Left lung (tissue), 10 donors: ENCODE measurements around the gene LNP1. TPM values are rescaled to one million over a fixed set of nuclear protein-coding genes. Genes with fewer than 3 reads are reported as not detected.

Source experiments
- ATAC-seq: fragments of 200-7000 bp; cut with Tn5 transposase; one replicate; pipeline ENCODE4 v1.9.1; 2020; ENCODE audit warnings: moderate library complexity
- DNase-seq, 4 donors: peaks; one replicate each; pipeline ENCODE4 v3.0.0-alpha.2; 2013 to 2020
- H3K27ac ChIP-seq, 2 donors: fragments of 200-600 bp; sonication (generic) in 1 of 2; one replicate each; pipeline versions ENCODE4 v1.5.0 to v1.8.0; 2020 to 2021
- H3K27me3 ChIP-seq, 2 donors: fragments of 200-600 bp; sonication (generic) in 1 of 2; one replicate each; pipeline versions ENCODE4 v1.5.0 to v1.8.0; 2020 to 2021
- H3K36me3 ChIP-seq, 2 donors: fragments of 200-600 bp; sonication (generic) in 1 of 2; one replicate each; pipeline versions ENCODE4 v1.5.0 to v1.8.0; 2020 to 2021
- H3K4me1 ChIP-seq, 2 donors: fragments of 200-600 bp; one replicate each; pipeline ENCODE4 v1.8.0; 2021
- H3K4me3 ChIP-seq, 2 donors: fragments of 200-600 bp; sonication (generic) in 1 of 2; one replicate each; pipeline versions ENCODE4 v1.5.0 to v1.8.0; 2020 to 2021; ENCODE audit warnings: mild to moderate bottlenecking in 1 of 2
- H3K9me3 ChIP-seq, 2 donors: fragments of 200-600 bp; sonication (generic) in 1 of 2; one replicate each; pipeline versions ENCODE4 v1.5.0 to v1.8.0; 2020 to 2021
- CTCF ChIP-seq, 2 donors: fragments of 200-600 bp; sonication (generic) in 1 of 2; IDR thresholded peaks; one replicate each; pipeline versions ENCODE4 v1.5.0 to v1.8.0; 2021; ENCODE audit warnings: antibody characterized with exemption in 2 of 2
- intact Hi-C, 2 donors: fragments of 100-400 bp; cut with DNase I; formaldehyde crosslinking; loops; one replicate each; pipeline versions ENCODE4 v1.11.2 to v1.14.2; 2022
- polyA plus RNA-seq, 6 donors: library from polyadenylated mRNA; unstranded; fragments of 120-200 nt; gene quantifications; one replicate each; pipeline ENCODE4 v1.2.1, GENCODE V29; 2013; ENCODE audit not compliant: insufficient read length in 6 of 6
- total RNA-seq, 2 donors: library from RNA; stranded (reverse); fragmentation: NEBNext Ultra II Directional; extraction: Animal tissue kit (Norgen Biotek cat#: 25700); gene quantifications; one replicate each; pipeline ENCODE4 v1.2.1, GENCODE V29; 2021
- donor health status: DM: no; HTN: yes; CAD: no.
- donor health status: DM: no; HTN: no; CAD: no.

Gene LNP1
- total and polyA plus RNA-seq, 8 donors: 1.4 to 13.0 (median 9.0) TPM

- Histone ChIP-seq H3K9me3 (peaks cover 0 to 20% of the 10 kb centered on the region in 2 donors), H3K27me3 (no peaks in the 10 kb centered on the region), H3K36me3 (no peaks in the 10 kb centered on the region), H3K27ac (no peak overlapping the region), H3K4me1 (no peaks in the 10 kb centered on the region), H3K4me3 (no peak overlapping the region)
- no peak for TF ChIP-seq CTCF (IDR thresholded peaks at IDR 0.05)
- ATAC-seq: no peak
- intact Hi-C loops: no loop called here
- no peak for DNase-seq
Measured at GRCh38 chr3:100448079-100448478, 46.7 kb downstream of the LNP1 start.

- no peaks in the 10 kb centered on the region for H3K27me3 ChIP-seq
- ATAC-seq (no peak), DNase-seq (no peak)
- no peak overlapping the region for H3K27ac ChIP-seq
- no peak for TF ChIP-seq CTCF (IDR thresholded peaks at IDR 0.05)
- H3K4me1 ChIP-seq: no peaks in the 10 kb centered on the region
- H3K36me3 ChIP-seq: no peaks in the 10 kb centered on the region
- H3K4me3 ChIP-seq: no peak overlapping the region
- intact Hi-C loops: no loop called here
- peaks cover 0 to 9% of the 10 kb centered on the region in 2 donors for H3K9me3 ChIP-seq
Measured at GRCh38 chr3:100449214-100449613, 47.9 kb downstream of the LNP1 start.

DNA sequence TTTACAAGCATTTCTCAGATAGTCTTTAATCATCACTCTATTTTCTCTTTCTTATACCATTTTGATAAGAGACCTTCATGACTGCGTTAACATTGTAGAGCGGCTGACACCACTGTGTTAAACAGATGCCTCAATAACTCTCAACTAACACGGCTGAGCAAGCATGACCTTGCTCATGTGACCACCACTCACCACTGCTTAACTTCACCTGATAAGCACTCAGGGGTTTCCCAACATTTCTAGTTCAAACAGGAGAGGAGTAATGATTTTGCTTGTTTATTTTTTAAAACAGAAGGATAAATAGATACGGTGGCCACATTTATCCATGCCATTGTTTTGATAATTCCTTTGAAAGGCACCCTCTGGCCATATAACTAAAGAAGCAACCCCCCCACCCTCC is 53.3 kb downstream of the LNP1 start:
- DNase-seq: no peak
- H3K4me1 ChIP-seq: no peaks in the 10 kb centered on the region
- H3K9me3 ChIP-seq: no peaks in the 10 kb centered on the region
- no peaks in the 10 kb centered on the region for H3K27me3 ChIP-seq
- H3K27ac ChIP-seq: no peak overlapping the region
- no peak for TF ChIP-seq CTCF (IDR thresholded peaks at IDR 0.05)
- no peak for ATAC-seq
- no peak overlapping the region for H3K4me3 ChIP-seq
- no peaks in the 10 kb centered on the region for H3K36me3 ChIP-seq
- intact Hi-C loops: no loop called here

DNA sequence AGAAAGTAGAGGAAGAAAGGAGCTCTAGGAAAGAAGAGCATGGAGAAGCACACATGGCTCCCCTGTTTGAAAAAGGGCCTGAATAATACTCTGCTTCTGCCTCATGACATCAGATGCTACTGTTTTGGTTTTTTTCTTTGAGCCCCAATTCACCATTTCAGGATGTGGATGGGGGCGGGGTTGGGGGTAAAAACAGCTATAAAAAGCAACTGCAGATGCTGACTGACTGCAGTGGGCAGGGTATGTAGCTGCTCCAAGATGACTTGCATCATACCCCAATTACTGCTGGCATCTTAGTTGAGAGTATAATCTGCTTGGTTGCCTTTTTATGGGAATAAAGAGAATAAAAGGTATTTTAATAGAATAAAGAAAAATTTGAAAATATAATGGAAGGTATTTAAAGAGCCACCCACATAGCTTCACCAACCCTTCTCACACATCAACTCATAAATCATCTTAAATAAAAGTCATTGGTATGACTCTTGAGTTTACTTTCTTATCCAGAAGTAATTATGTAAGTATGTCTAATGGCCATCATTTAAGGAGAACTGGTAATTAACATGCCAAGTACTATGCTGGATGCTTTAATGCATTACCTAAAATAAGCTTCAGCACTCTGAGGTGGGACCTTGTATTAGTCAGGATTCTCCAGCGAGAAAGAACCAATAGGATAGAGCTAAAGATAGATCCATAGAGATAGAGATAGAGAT is 54.7 kb downstream of the LNP1 start:
- no peak for ATAC-seq
- Histone ChIP-seq H3K4me1 (no peaks in the 10 kb centered on the region), H3K27me3 (no peaks in the 10 kb centered on the region), H3K9me3 (no peaks in the 10 kb centered on the region), H3K36me3 (no peaks in the 10 kb centered on the region), H3K27ac (no peak overlapping the region), H3K4me3 (no peak overlapping the region)
- no peak for DNase-seq
- intact Hi-C loops: no loop called here
- TF ChIP-seq CTCF (IDR thresholded peaks at IDR 0.05): no peak

DNA sequence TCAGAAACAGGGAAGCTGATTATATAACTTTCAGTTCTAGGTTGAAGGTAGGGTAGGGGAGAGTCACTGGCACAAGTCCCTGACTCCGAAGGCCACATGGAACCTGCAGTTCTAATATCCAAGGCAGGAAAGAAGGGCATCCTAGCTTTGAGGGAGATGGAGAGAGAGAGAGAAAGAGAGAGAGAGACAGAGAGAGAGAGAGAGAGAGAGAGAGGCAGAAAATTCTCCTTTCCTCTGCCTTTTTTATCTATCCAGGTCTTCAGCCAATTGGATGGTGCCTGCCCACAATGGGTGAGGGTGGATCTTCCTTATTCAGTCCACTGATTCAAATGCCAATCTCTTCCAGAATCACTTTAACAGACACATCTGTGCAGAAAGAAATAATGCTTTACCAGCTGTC is 55.4 kb downstream of the LNP1 start:
- no peak for TF ChIP-seq CTCF (IDR thresholded peaks at IDR 0.05)
- H3K27me3 ChIP-seq: no peaks in the 10 kb centered on the region
- ATAC-seq (no peak), DNase-seq (no peak)
- no peaks in the 10 kb centered on the region for H3K9me3 ChIP-seq
- H3K4me3 ChIP-seq: no peak overlapping the region
- intact Hi-C loops: no loop called here
- H3K27ac ChIP-seq: no peak overlapping the region
- no peaks in the 10 kb centered on the region for H3K36me3 ChIP-seq
- no peaks in the 10 kb centered on the region for H3K4me1 ChIP-seq
